PC-9 (cell line): Measurements from ENCODE around the gene MAD2L1. TPM values are rescaled to one million over a fixed set of nuclear protein-coding genes. Genes with fewer than 3 reads are reported as not detected.

Experiments used
- BruUV-seq: library from RNA; stranded (reverse); fragments of 400-500 nt; replicated peaks from 2 replicates; lab custom pipeline; 2021; lab: Mats Ljungman, UMichigan
- CTCF ChIA-PET: fragments of 300-600 bp; sonication (Branson Sonifier 250); formaldehyde crosslinking; loops from one replicate; lab custom pipeline; 2022; ENCODE audit warnings: antibody characterized with exemption; lab: Charles Lee
- POLR2A ChIA-PET: fragments of 300-600 bp; sonication (Branson Sonifier 250); formaldehyde crosslinking; loops from one replicate; lab custom pipeline; 2022; ENCODE audit warnings: antibody characterized with exemption; ENCODE audit not compliant: unreplicated experiment; lab: Charles Lee
- DNase-seq, 2 experiments: peaks; one replicate each; pipeline versions ENCODE4 v3.0.0 to v3.0.0-alpha.2; 2015 to 2022; ENCODE audit warnings: mixed read lengths in 1 of 2
- H2AFZ ChIP-seq: fragments of 200-600 bp; sonication (generic); 2 replicates; pipeline ENCODE4 v1.8.1; 2017; ENCODE audit warnings: antibody characterized with exemption
- H3F3A ChIP-seq: fragments of 200-600 bp; sonication (generic); 2 replicates; pipeline ENCODE4 v1.8.1; 2017; ENCODE audit warnings: antibody characterized with exemption, mild to moderate bottlenecking, low read depth; ENCODE audit not compliant: insufficient read depth
- H3K27ac ChIP-seq: fragments of 200-600 bp; sonication (generic); 2 replicates; pipeline ENCODE4 v1.6.1; 2016; ENCODE audit warnings: mixed run types
- H3K27me3 ChIP-seq: fragments of 200-600 bp; sonication (generic); 2 replicates; pipeline ENCODE4 v1.6.1; 2016; ENCODE audit warnings: low read depth, mixed run types; ENCODE audit not compliant: insufficient read depth
- H3K36me3 ChIP-seq: fragments of 200-600 bp; sonication (generic); 2 replicates; pipeline ENCODE4 v1.6.1; 2016; ENCODE audit warnings: low read depth, mixed run types
- H3K4me1 ChIP-seq: fragments of 200-600 bp; sonication (generic); replicated peaks from 2 replicates; pipeline ENCODE4 v1.6.1; 2016; ENCODE audit warnings: mixed run types; ENCODE audit not compliant: insufficient read depth
- H3K4me2 ChIP-seq: fragments of 200-600 bp; sonication (generic); 2 replicates; pipeline ENCODE4 v1.6.1; 2017; ENCODE audit warnings: mixed run types
- H3K4me3 ChIP-seq: fragments of 200-600 bp; sonication (generic); 2 replicates; pipeline ENCODE4 v1.6.1; 2016; ENCODE audit warnings: mixed run types
- H3K79me2 ChIP-seq: fragments of 200-600 bp; sonication (generic); 2 replicates; pipeline ENCODE4 v1.6.1; 2017; ENCODE audit warnings: low read depth, mixed run types
- H3K9me2 ChIP-seq: fragments of 200-600 bp; sonication (generic); 2 replicates; pipeline ENCODE4 v1.8.1; 2017; ENCODE audit warnings: mild to moderate bottlenecking; ENCODE audit not compliant: insufficient read depth
- H3K9me3 ChIP-seq: fragments of 200-600 bp; sonication (generic); 2 replicates; pipeline ENCODE4 v1.8.1; 2016; ENCODE audit warnings: low read depth; ENCODE audit not compliant: insufficient read depth
- H4K20me1 ChIP-seq: fragments of 200-600 bp; sonication (generic); 2 replicates; pipeline ENCODE4 v1.8.1; 2017; ENCODE audit not compliant: insufficient read depth
- EZH2 ChIP-seq: fragments of 200-600 bp; sonication (generic); IDR thresholded peaks from 2 replicates; pipeline ENCODE4 v1.8.0; 2017; ENCODE audit warnings: antibody characterized with exemption, low read depth
- intact Hi-C: fragments of 100-400 bp; cut with micrococcal nuclease; formaldehyde crosslinking; loops from one replicate; pipeline ENCODE4 v1.10.0; 2022; ENCODE audit not compliant: unreplicated experiment
- total RNA-seq: library from RNA; stranded (reverse); gene quantifications from 2 replicates; pipeline ENCODE4 v1.2.3, GENCODE V29; 2021
- TF ChIP-seq, protein P1 (sequence below): fragments of 200-600 bp; sonication (generic); conservative IDR thresholded peaks from 2 replicates; pipeline ENCODE4 v1.6.1; 2017; ENCODE audit warnings: mixed run types, antibody characterized with exemption, mild to moderate bottlenecking, moderate library complexity

MAD2L1 gene
- total RNA-seq, 1 experiment from 2014 or later: 34.4 TPM

DNA sequence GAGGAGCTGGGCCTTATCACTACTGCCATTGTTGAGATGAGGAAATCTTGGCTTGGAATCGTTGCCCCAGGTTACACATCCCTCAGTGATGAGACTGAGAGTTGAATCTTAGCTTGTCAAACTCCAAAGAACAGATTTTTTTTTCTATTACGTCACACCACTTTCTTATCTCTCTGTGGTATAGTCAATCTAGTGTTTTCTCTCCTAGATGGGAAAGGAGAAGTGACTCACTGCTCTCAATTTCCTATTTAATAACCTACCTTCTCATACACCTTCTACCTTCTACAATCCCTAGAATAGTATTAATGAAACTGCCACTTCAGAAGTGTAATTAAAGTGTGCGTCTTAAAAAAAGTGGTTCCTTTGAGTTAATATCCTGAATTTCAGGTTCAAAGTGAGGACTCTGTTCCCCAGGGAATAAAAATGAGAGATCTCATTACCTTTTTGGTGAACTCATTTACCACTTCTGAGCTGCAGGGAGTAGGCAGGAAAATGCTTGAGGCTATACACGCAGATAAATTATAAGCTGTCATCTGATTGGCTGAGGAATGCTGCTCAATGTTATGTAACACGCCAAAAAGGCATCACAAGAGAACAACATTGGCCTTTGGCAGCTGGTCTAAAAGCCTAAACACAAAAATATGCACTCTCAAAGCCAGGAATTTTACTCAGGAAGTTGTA is 59.3 kb downstream of the MAD2L1 start:
- H3K27me3 ChIP-seq: no peaks in the 10 kb centered on the region
- peak overlapping the region; percentile 6; the same call in 1 of the 2 replicates for H3K27ac ChIP-seq
- ChIA-PET POLR2A (no interaction called here), CTCF (no interaction called here)
- H2AFZ ChIP-seq: no peak overlapping the region
- no peaks in the 10 kb centered on the region for H3F3A ChIP-seq
- no peaks in the 10 kb centered on the region for H3K36me3 ChIP-seq
- H3K9me3 ChIP-seq: no peaks in the 10 kb centered on the region
- intact Hi-C loops: no loop called here
- TF ChIP-seq, protein P1, sequence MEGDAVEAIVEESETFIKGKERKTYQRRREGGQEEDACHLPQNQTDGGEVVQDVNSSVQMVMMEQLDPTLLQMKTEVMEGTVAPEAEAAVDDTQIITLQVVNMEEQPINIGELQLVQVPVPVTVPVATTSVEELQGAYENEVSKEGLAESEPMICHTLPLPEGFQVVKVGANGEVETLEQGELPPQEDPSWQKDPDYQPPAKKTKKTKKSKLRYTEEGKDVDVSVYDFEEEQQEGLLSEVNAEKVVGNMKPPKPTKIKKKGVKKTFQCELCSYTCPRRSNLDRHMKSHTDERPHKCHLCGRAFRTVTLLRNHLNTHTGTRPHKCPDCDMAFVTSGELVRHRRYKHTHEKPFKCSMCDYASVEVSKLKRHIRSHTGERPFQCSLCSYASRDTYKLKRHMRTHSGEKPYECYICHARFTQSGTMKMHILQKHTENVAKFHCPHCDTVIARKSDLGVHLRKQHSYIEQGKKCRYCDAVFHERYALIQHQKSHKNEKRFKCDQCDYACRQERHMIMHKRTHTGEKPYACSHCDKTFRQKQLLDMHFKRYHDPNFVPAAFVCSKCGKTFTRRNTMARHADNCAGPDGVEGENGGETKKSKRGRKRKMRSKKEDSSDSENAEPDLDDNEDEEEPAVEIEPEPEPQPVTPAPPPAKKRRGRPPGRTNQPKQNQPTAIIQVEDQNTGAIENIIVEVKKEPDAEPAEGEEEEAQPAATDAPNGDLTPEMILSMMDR: no peak
- TF ChIP-seq EZH2: no peak
- no peaks in the 10 kb centered on the region for H4K20me1 ChIP-seq
- peaks cover 13% of the 10 kb centered on the region; the same call in 1 of the 2 replicates for H3K4me1 ChIP-seq
- H3K4me3 ChIP-seq: no peak overlapping the region
- no peaks in the 10 kb centered on the region for H3K9me2 ChIP-seq
- BruUV-seq: no TSS peak
- 0 out of 2 replicates have a peak overlapping the region, but pooled peaks have one; percentile 0 for H3K4me2 ChIP-seq
- peak; percentile 5 to 45 for DNase-seq
- no peaks in the 10 kb centered on the region for H3K79me2 ChIP-seq
